SK-N-MC (cell line): ENCODE data around the gene LRRC61.

Source experiments
- DNase-seq: peaks from one replicate; pipeline ENCODE4 v3.0.0-alpha.2; 2011; ENCODE audit warnings: low read depth, low spot score
- H3K27ac ChIP-seq: fragments of 200-600 bp; sonication (generic); 2 replicates; pipeline ENCODE4 v1.5.1; 2016; ENCODE audit warnings: mixed run types
- H3K36me3 ChIP-seq: fragments of 200-600 bp; sonication (generic); 2 replicates; pipeline ENCODE4 v1.6.1; 2017; ENCODE audit warnings: antibody characterized with exemption, low read length, mixed read lengths; ENCODE audit not compliant: insufficient read depth
- H3K4me3 ChIP-seq: fragments of 200-600 bp; sonication (generic); 2 replicates; pipeline ENCODE4 v1.5.1; 2016
- H3K9ac ChIP-seq: fragments of 200-600 bp; sonication (generic); 2 replicates; pipeline ENCODE4 v1.8.0; 2017; ENCODE audit warnings: mixed run types, mixed read lengths; ENCODE audit not compliant: insufficient read length
- H3K9me3 ChIP-seq: fragments of 200-600 bp; sonication (generic); 2 replicates; pipeline ENCODE4 v1.6.1; 2017; ENCODE audit warnings: low read depth, mild to moderate bottlenecking, antibody characterized with exemption, low read length, moderate library complexity, mixed read lengths
- EZH2 ChIP-seq: fragments of 200-600 bp; sonication (generic); IDR thresholded peaks from one replicate; pipeline ENCODE4 v1.6.1; 2017; ENCODE audit warnings: antibody characterized with exemption
- FOXP2 ChIP-seq: optimal IDR thresholded peaks from 2 replicates; pipeline ENCODE3; 2011; ENCODE audit warnings: mild to moderate bottlenecking, moderate library complexity; ENCODE audit not compliant: insufficient read depth; ENCODE audit errors: extremely low read length, control extremely low read depth
- POLR2AphosphoS5 ChIP-seq: IDR thresholded peaks from 2 replicates; pipeline ENCODE4 v1.6.1; 2012; ENCODE audit warnings: mild to moderate bottlenecking, low read depth, low read length, borderline replicate concordance

Gene LRRC61

GRCh38 chr7:150377635-150378034 lies 54.5 kb downstream of the LRRC61 start:
- Histone ChIP-seq H3K9ac (no peak overlapping the region), H3K27ac (no peak overlapping the region), H3K36me3 (no peaks in the 10 kb centered on the region), H3K4me3 (no peak overlapping the region), H3K9me3 (no peaks in the 10 kb centered on the region)
- TF ChIP-seq FOXP2 (no peak), EZH2 (no peak), POLR2AphosphoS5 (no peak)
- DNase-seq = no peak

GRCh38 chr7:150378115-150378852 lies 55.1 kb downstream of the LRRC61 start:
- DNase-seq = no peak
- no peak; the same call in 1 of the 2 replicates for TF ChIP-seq POLR2AphosphoS5
- TF ChIP-seq FOXP2 = no peak
- TF ChIP-seq EZH2 = no peak
- Histone ChIP-seq H3K9me3 (no peaks in the 10 kb centered on the region), H3K27ac (peak overlapping the region; percentile 46; the same call in 1 of the 2 replicates), H3K9ac (peak overlapping the region; percentile 91), H3K36me3 (no peaks in the 10 kb centered on the region), H3K4me3 (peak overlapping the region; percentile 96)

GRCh38 chr7:150378853-150379440 lies 55.8 kb downstream of the LRRC61 start, which contains the start of gene ZNF775:
ZNF775 (plus strand) TSS chr7:150379330; CDS start chr7:150388471, 9,141 bp downstream.
- no peak for DNase-seq

DNA sequence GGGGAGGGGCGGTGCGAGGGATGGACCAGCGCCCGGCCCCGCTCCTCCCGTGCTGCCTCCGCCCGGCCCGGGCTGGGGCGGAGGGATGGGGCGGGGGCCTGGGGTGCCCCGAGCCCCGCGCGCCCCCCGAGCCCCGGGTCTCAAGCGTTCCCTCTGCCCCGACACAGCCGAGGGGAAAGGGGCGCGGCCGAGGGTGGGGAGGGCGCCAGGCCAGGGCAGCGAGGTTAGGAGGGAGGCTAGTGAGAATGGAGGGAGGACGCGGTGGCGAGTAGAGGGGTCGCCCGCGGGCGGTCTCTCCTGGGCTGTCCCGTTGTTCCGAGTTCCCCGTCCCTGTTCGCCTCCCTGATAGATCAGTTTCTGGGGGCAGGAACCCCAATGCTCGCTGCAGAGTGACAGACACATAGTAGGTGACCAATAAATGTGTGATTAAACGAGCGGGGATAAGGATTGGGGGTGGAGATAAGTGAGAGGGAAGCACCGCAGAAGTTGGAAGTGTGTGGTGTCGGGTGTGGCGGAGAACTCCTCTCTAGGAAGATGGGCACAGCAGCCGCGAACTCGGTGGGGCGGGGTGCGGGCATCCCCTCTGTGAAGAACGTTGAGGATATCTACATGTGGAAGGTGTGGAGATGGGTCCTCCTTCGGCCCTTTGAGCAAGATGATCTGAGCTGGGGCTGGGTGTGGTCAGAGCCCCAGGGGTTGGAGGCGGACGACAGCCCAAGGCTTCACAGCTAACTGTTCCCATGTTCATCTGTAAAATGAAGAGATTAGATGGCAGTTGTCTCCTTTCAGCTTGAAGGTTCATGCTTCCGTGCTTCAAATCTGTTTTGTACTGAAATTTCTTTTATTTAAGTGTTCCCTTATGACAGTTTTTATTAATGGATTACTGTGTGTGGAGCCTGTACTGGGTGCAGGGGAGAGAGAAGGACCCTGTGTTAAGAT lies 56.6 kb downstream of the LRRC61 start:
- DNase-seq = no peak
- TF ChIP-seq EZH2 (no peak), POLR2AphosphoS5 (no peak), FOXP2 (no peak)
- Histone ChIP-seq H3K9me3 (no peaks in the 10 kb centered on the region), H3K4me3 (peak overlapping the region; percentile 96), H3K36me3 (no peaks in the 10 kb centered on the region), H3K27ac (no peak overlapping the region), H3K9ac (peak overlapping the region; percentile 83)

More at GRCh38 chr7:150378853-150379440, 55.8 kb downstream of the LRRC61 start, which contains the start of gene ZNF775:
- Histone ChIP-seq H3K36me3 (no peaks in the 10 kb centered on the region), H3K4me3 (peak within 1 kb of the TSS; percentile 96), H3K9ac (peak within 1 kb of the TSS; percentile 91), H3K9me3 (no peaks in the 10 kb centered on the region), H3K27ac (peak within 1 kb of the TSS; percentile 46; the same call in 1 of the 2 replicates)
- TF ChIP-seq FOXP2 (no peak), POLR2AphosphoS5 (peak; percentile 90)

- no peaks in the 10 kb centered on the region for H3K9me3 ChIP-seq
- no peak overlapping the region for H3K9ac ChIP-seq
- no peak for TF ChIP-seq FOXP2
- no peak for TF ChIP-seq EZH2
- no peak for TF ChIP-seq POLR2AphosphoS5
- no peaks in the 10 kb centered on the region for H3K36me3 ChIP-seq
- no peak overlapping the region for H3K27ac ChIP-seq
- DNase-seq = no peak
- peak overlapping the region; percentile 96 for H3K4me3 ChIP-seq
These were observed 57.3 kb downstream of the LRRC61 start for GRCh38 chr7:150380463-150380862.

DNA sequence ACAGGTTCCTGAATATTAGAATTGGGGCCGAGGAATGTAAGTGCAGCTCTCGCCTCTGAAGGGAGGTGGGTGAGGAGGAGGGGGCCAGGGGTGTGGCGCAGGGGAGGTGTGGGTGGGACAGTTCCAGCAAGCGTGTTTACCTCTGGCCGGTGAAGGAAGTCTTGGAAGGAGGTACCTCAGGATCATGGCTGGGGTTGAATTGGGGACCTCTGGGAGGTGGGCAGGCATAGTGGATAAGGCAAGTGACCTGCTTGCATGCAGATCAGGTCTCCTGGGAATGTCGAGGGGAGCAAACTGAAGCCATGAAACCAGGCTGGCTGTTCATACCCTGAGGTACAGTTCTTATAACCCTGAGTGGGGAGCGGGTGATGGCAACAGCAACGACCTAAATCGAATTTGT lies 57.9 kb downstream of the LRRC61 start:
- H3K9ac ChIP-seq = no peak overlapping the region
- no peak overlapping the region for H3K4me3 ChIP-seq
- H3K9me3 ChIP-seq = no peaks in the 10 kb centered on the region
- no peak for DNase-seq
- H3K36me3 ChIP-seq = no peaks in the 10 kb centered on the region
- no peak overlapping the region for H3K27ac ChIP-seq
- TF ChIP-seq POLR2AphosphoS5 (no peak), EZH2 (no peak), FOXP2 (no peak)

DNA sequence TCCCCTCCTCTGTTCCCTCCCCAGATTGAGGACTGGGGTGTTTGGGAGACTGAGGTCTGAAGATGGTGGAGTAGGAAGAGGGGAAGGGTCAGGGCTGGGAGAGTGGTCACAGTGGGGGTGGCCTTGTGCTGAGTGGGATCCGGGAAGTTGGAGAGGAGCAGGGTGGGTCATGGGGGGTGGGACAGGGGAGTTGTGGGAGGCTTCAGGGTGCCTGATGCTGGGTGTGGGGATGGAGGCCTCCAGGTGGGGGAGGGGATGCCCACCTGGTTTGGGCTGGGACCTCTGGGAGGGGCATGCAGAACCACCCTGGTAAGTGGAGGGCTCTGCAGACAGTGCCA lies 58.6 kb downstream of the LRRC61 start:
- Histone ChIP-seq H3K36me3 (no peaks in the 10 kb centered on the region), H3K4me3 (no peak overlapping the region), H3K9me3 (no peaks in the 10 kb centered on the region), H3K9ac (no peak overlapping the region), H3K27ac (no peak overlapping the region)
- TF ChIP-seq FOXP2 = no peak
- TF ChIP-seq EZH2 = no peak
- TF ChIP-seq POLR2AphosphoS5 = no peak
- DNase-seq = no peak
